ENCODE measurements around the gene CCDC69. TPM values are rescaled to one million over a fixed set of nuclear protein-coding genes. Genes with fewer than 3 reads are reported as not detected.

CCDC69 gene
- total RNA-seq, 2 experiments from 2014 or later: 119 to 123 TPM

- peak overlapping the region; percentile 96 for H3K27ac ChIP-seq (ENCODE audit: low read depth, low read length, poor library complexity, severe bottlenecking)
- H3K4me1 ChIP-seq (ENCODE audit: insufficient read depth, low read length, poor library complexity, severe bottlenecking): peaks cover 87% of the 10 kb centered on the region
- no peaks in the 10 kb centered on the region for H3K9me3 ChIP-seq (ENCODE audit: low read length)
- no peak overlapping the region; the same call in 1 of the 2 replicates for H2AFZ ChIP-seq (ENCODE audit: low read length)
- ChIA-PET POLR2A (interaction anchor here (0.9 to 13.2 kb wide), 11 partner anchors 17 to 109 kb away, joined by 3 to 272 read pairs (median 5); partner anchors contain the start of genes CCDC69 and GM2A), CTCF (ENCODE audit: unreplicated experiment) (interaction anchor here (0.6 to 1.8 kb wide), 10 partner anchors 10 to 108 kb away, joined by 3 to 18 read pairs (median 3); partner anchors contain the start of genes CCDC69 and GM2A)
- TF ChIP-seq, protein P1, sequence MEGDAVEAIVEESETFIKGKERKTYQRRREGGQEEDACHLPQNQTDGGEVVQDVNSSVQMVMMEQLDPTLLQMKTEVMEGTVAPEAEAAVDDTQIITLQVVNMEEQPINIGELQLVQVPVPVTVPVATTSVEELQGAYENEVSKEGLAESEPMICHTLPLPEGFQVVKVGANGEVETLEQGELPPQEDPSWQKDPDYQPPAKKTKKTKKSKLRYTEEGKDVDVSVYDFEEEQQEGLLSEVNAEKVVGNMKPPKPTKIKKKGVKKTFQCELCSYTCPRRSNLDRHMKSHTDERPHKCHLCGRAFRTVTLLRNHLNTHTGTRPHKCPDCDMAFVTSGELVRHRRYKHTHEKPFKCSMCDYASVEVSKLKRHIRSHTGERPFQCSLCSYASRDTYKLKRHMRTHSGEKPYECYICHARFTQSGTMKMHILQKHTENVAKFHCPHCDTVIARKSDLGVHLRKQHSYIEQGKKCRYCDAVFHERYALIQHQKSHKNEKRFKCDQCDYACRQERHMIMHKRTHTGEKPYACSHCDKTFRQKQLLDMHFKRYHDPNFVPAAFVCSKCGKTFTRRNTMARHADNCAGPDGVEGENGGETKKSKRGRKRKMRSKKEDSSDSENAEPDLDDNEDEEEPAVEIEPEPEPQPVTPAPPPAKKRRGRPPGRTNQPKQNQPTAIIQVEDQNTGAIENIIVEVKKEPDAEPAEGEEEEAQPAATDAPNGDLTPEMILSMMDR (conservative IDR thresholded peaks at IDR 0.05; ENCODE audit: low read length): no peak
- TF ChIP-seq EZH2phosphoT487 (IDR thresholded peaks at IDR 0.05; ENCODE audit: borderline replicate concordance, low read depth, low read length): no peak
- no peaks in the 10 kb centered on the region for H4K20me1 ChIP-seq (ENCODE audit: insufficient read depth, low read length)
- peak overlapping the region; percentile 87 for H3K4me2 ChIP-seq (ENCODE audit: low read length)
- H3K4me3 ChIP-seq (ENCODE audit: low read depth, low read length, poor library complexity, severe bottlenecking): peak overlapping the region; percentile 57
- no peaks in the 10 kb centered on the region for H3K79me2 ChIP-seq (ENCODE audit: insufficient read depth, low read depth, low read length)
- no peaks in the 10 kb centered on the region for H3K9me2 ChIP-seq (ENCODE audit: insufficient read depth, low read length)
- BruUV-seq (replicated peaks): no TSS peak
- no peaks in the 10 kb centered on the region for H3K36me3 ChIP-seq (ENCODE audit: insufficient read depth, low read length)
- DNase-seq (ENCODE audit: low spot score): peak; percentile 78
- intact Hi-C loops (cut with micrococcal nuclease; ENCODE audit: unreplicated experiment): loop anchor here (1.0 kb wide), 2 partner anchors 10 to 20 kb away; partner anchors contain the start of gene CCDC69
Measured at GRCh38 chr5:151234476-151235238, 10.8 kb upstream of the CCDC69 start.

GRCh38 chr5:151233616-151234085, 9.8 kb upstream of the CCDC69 start:
- BruUV-seq (replicated peaks): no TSS peak
- Histone ChIP-seq H3K4me1 (ENCODE audit: insufficient read depth, low read length, poor library complexity, severe bottlenecking) (peaks cover 77% of the 10 kb centered on the region), H3K9me3 (ENCODE audit: low read length) (no peaks in the 10 kb centered on the region), H2AFZ (ENCODE audit: low read length) (no peak overlapping the region), H3K4me3 (ENCODE audit: low read depth, low read length, poor library complexity, severe bottlenecking) (peak overlapping the region; percentile 57), H3K9me2 (ENCODE audit: insufficient read depth, low read length) (no peaks in the 10 kb centered on the region), H4K20me1 (ENCODE audit: insufficient read depth, low read length) (no peaks in the 10 kb centered on the region), H3K4me2 (ENCODE audit: low read length) (peak overlapping the region; percentile 87), H3K79me2 (ENCODE audit: insufficient read depth, low read depth, low read length) (no peaks in the 10 kb centered on the region), H3K27ac (ENCODE audit: low read depth, low read length, poor library complexity, severe bottlenecking) (peak overlapping the region; percentile 96), H3K36me3 (ENCODE audit: insufficient read depth, low read length) (no peaks in the 10 kb centered on the region)
- DNase-seq (ENCODE audit: low spot score): peak; percentile 90
- POLR2A ChIA-PET: interaction anchor here (0.9 to 13.2 kb wide), 8 partner anchors 16 to 108 kb away, joined by 3 to 272 read pairs (median 6); partner anchors contain the start of genes CCDC69 and GM2A
- intact Hi-C loops (cut with micrococcal nuclease; ENCODE audit: unreplicated experiment): loop anchor here (1.0 kb wide), 3 partner anchors 9 to 37 kb away; partner anchors contain the start of gene CCDC69
- CTCF ChIA-PET (ENCODE audit: unreplicated experiment): interaction anchor here (1.0 to 1.8 kb wide), 5 partner anchors 9 to 107 kb away, joined by 3 to 18 read pairs (median 3); partner anchors contain the start of gene CCDC69
- TF ChIP-seq, protein P1 (conservative IDR thresholded peaks at IDR 0.05; ENCODE audit: low read length): no peak
- TF ChIP-seq EZH2phosphoT487 (IDR thresholded peaks at IDR 0.05; ENCODE audit: borderline replicate concordance, low read depth, low read length): no peak

All from OCI-LY7 (cell line).